Hematopoietic multipotent progenitor cell treated with erythropoietin and hydrocortisone succinate and interleukin-3 and kit ligand, for 17 days (in vitro differentiated cells): ENCODE data around the gene STAC.

Experiments
- DNase-seq: peaks from one replicate; pipeline ENCODE4 v3.0.0-alpha.2; 2015; ENCODE audit warnings: low spot score

The STAC gene

DNA sequence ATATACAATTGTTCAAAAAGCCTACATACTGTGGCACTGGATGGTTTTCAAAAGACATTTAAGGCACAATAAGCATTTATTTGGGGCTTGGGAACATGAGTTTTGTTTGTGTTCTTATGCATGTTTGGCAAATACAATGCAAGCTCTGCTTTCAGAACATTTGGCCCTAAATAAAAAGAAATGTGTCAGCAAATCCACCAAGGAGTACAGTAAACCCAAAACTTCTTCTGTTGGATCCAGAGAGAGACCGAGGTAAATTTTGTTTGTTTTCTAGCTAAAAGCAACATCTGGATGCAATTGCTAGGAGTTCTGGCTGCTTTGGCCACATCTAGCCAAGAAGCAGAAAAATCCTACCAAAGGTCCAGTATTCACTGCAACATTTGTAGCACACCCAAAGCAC is 215.2 kb downstream of the STAC start:
- no peak for DNase-seq

DNA sequence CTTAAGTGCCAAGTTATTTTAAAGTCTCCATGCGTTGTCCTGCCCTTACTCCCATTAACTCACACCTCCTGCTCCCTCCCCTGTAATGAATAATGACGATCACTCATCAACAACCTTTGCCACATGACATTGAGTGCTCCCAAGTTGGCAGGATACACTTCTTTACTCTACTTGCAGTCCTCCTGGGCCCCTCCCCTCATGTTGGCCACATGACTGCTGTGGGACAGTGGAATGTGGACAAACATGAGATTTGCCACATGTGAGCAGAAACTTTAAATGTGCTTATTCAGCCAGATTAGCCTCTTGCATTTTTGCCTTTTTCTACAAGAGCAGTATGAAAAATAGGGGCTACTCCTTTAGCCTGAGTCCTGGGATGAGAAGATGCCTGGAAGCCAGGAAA is 216.1 kb downstream of the STAC start:
- no peak for DNase-seq

DNA sequence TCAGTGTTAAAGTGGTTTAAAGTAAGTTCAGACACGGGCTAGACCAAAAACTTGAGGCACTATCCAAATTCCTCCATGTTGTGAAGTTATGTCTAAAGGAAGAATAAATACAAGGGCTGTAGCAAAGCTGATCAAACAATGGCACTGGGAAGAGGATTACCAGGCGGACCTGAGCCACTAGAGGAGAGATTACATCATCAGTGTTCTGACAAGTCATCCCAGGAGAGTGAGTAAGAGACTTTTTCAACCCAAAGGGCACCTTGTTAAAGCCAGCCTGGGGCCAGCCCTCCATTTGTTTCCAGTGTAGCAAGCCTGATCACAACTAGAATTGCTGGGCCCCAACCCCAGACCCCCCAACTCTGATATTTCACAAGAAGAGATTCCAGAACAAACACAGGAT is 217.1 kb downstream of the STAC start:
- no peak for DNase-seq
